H9 (cell line): Measurements from ENCODE around the gene FREM1. TPM values are rescaled to one million over a fixed set of nuclear protein-coding genes. Genes with fewer than 3 reads are reported as not detected.
A peak's percentile ranks its signal among the peaks of the same experiment; 100 is the strongest.

Experiments used
- DNase-seq: peaks from one replicate; pipeline ENCODE4 v3.0.0-alpha.2; 2017
- H2AFZ ChIP-seq: one replicate; pipeline ENCODE4 v1.6.1; 2013; ENCODE audit warnings: mild to moderate bottlenecking, low read length, control low read depth, moderate library complexity
- H2AK5ac ChIP-seq: 2 replicates; pipeline ENCODE4 v1.6.1; 2013; ENCODE audit warnings: low read length, control low read depth, mixed read lengths; ENCODE audit not compliant: insufficient read length
- H2BK120ac ChIP-seq: one replicate; pipeline ENCODE4 v1.6.1; 2013; ENCODE audit warnings: low read depth, mild to moderate bottlenecking, low read length, control low read depth, inconsistent platforms; ENCODE audit not compliant: poor library complexity, severe bottlenecking
- H2BK12ac ChIP-seq: 2 replicates; pipeline ENCODE4 v1.6.1; 2013; ENCODE audit warnings: low read length, control low read depth, mixed read lengths, low read depth; ENCODE audit not compliant: insufficient read length
- H2BK15ac ChIP-seq: 2 replicates; pipeline ENCODE4 v1.6.1; 2013; ENCODE audit warnings: low read depth, low read length, control low read depth
- H2BK20ac ChIP-seq: one replicate; pipeline ENCODE4 v1.6.1; 2013; ENCODE audit warnings: low read depth, mild to moderate bottlenecking, low read length, control low read depth, inconsistent platforms; ENCODE audit not compliant: poor library complexity, severe bottlenecking
- H2BK5ac ChIP-seq: 2 replicates; pipeline ENCODE4 v1.6.1; 2013; ENCODE audit warnings: low read length, control low read depth, mixed read lengths; ENCODE audit not compliant: insufficient read length
- H3K14ac ChIP-seq: 2 replicates; pipeline ENCODE4 v1.6.1; 2013; ENCODE audit warnings: low read length, control low read depth; ENCODE audit not compliant: insufficient read depth
- H3K18ac ChIP-seq: 2 replicates; pipeline ENCODE4 v1.6.1; 2013; ENCODE audit warnings: low read depth, mild to moderate bottlenecking, mixed read lengths, low read length, control low read depth; ENCODE audit not compliant: insufficient read length
- H3K23ac ChIP-seq: 2 replicates; pipeline ENCODE4 v1.6.1; 2013; ENCODE audit warnings: low read length, control low read depth, mixed read lengths, low read depth; ENCODE audit not compliant: insufficient read length
- H3K23me2 ChIP-seq: 2 replicates; pipeline ENCODE4 v1.6.1; 2013; ENCODE audit warnings: low read depth, mild to moderate bottlenecking, mixed read lengths, low read length, control low read depth; ENCODE audit not compliant: insufficient read length, poor library complexity, severe bottlenecking
- H3K27ac ChIP-seq: 2 replicates; pipeline ENCODE4 v1.5.1; 2013; ENCODE audit warnings: low read length, control low read depth, mixed read lengths, low read depth; ENCODE audit not compliant: insufficient read length
- H3K27me3 ChIP-seq: 2 replicates; pipeline ENCODE4 v1.6.1; 2013; ENCODE audit warnings: low read length, control low read depth, inconsistent platforms; ENCODE audit not compliant: insufficient read depth
- H3K4ac ChIP-seq: 2 replicates; pipeline ENCODE4 v1.6.1; 2013; ENCODE audit warnings: low read depth, mild to moderate bottlenecking, control low read depth, inconsistent platforms, low read length, moderate library complexity
- H3K4me1 ChIP-seq: 2 replicates; pipeline ENCODE4 v1.6.1; 2013; ENCODE audit warnings: low read length, control low read depth, inconsistent platforms; ENCODE audit not compliant: insufficient read depth
- H3K4me2 ChIP-seq: 2 replicates; pipeline ENCODE4 v1.6.1; 2013; ENCODE audit warnings: low read length, control low read depth, mixed read lengths; ENCODE audit not compliant: insufficient read length, insufficient read depth
- H3K56ac ChIP-seq: 2 replicates; pipeline ENCODE4 v1.6.1; 2013; ENCODE audit warnings: low read depth, mild to moderate bottlenecking, mixed read lengths, low read length, control low read depth; ENCODE audit not compliant: insufficient read length
- H3K79me1 ChIP-seq: 2 replicates; pipeline ENCODE4 v1.6.1; 2013; ENCODE audit warnings: low read depth, mild to moderate bottlenecking, moderate library complexity, low read length, control low read depth, inconsistent platforms; ENCODE audit not compliant: insufficient read depth, poor library complexity, severe bottlenecking
- H3K79me2 ChIP-seq: 2 replicates; pipeline ENCODE4 v1.6.1; 2013; ENCODE audit warnings: low read length, control low read depth, inconsistent platforms; ENCODE audit not compliant: insufficient read depth
- H3K9ac ChIP-seq: 2 replicates; pipeline ENCODE4 v1.6.1; 2013; ENCODE audit warnings: low read length, control low read depth, mixed read lengths; ENCODE audit not compliant: insufficient read length; ENCODE audit errors: extremely low read depth
- H3K9me3 ChIP-seq: one replicate; pipeline ENCODE4 v1.6.1; 2013; ENCODE audit warnings: low read depth, low read length, inconsistent platforms; ENCODE audit not compliant: control insufficient read depth
- H3T11ph ChIP-seq: one replicate; pipeline ENCODE4 v1.6.1; 2013; ENCODE audit warnings: mild to moderate bottlenecking, low read length, control low read depth, inconsistent platforms
- H4K20me1 ChIP-seq: one replicate; pipeline ENCODE4 v1.6.1; 2013; ENCODE audit not compliant: control insufficient read depth, insufficient read length, insufficient read depth
- H4K5ac ChIP-seq: 2 replicates; pipeline ENCODE4 v1.6.1; 2013; ENCODE audit warnings: low read depth, mild to moderate bottlenecking, mixed read lengths, low read length, control low read depth; ENCODE audit not compliant: insufficient read length
- H4K8ac ChIP-seq: replicated peaks from 2 replicates; pipeline ENCODE4 v1.6.1; 2013; ENCODE audit warnings: low read length, control low read depth, mixed read lengths, low read depth; ENCODE audit not compliant: insufficient read length
- H4K91ac ChIP-seq: 2 replicates; pipeline ENCODE4 v1.6.1; 2013; ENCODE audit warnings: low read depth, mild to moderate bottlenecking, moderate library complexity, mixed read lengths, low read length, control low read depth; ENCODE audit not compliant: insufficient read length
- H3K27ac Mint-ChIP-seq, 3 experiments: 2 replicates in 2 of 3; 3 replicates in 1 of 3; pipeline ENCODE4 v1.8.0; 2020 to 2021; ENCODE audit warnings: mixed read lengths in 3 of 3, mild to moderate bottlenecking in 1 of 3, moderate library complexity in 1 of 3
- H3K27me3 Mint-ChIP-seq: 2 replicates; pipeline ENCODE4 v1.8.0; 2021; ENCODE audit warnings: low read depth, mild to moderate bottlenecking, moderate library complexity, mixed read lengths
- H3K36me3 Mint-ChIP-seq, 3 experiments: 2 replicates in 2 of 3; 3 replicates in 1 of 3; pipeline ENCODE4 v1.8.0; 2020 to 2021; ENCODE audit warnings: low read depth in 3 of 3, mixed read lengths in 3 of 3; ENCODE audit not compliant: insufficient read depth in 1 of 3
- H3K4me1 Mint-ChIP-seq, 2 experiments: 2 replicates each; pipeline ENCODE4 v1.8.0; 2020; ENCODE audit warnings: mixed read lengths in 2 of 2
- H3K4me3 Mint-ChIP-seq, 2 experiments: 2 replicates in 1 of 2; 3 replicates in 1 of 2; pipeline ENCODE4 v1.8.0; 2020 to 2021; ENCODE audit warnings: mild to moderate bottlenecking in 2 of 2, mixed read lengths in 2 of 2, moderate library complexity in 1 of 2
- H3K9me3 Mint-ChIP-seq, 2 experiments: 2 replicates in 1 of 2; 3 replicates in 1 of 2; pipeline ENCODE4 v1.8.0; 2020; ENCODE audit warnings: mild to moderate bottlenecking in 2 of 2, mixed read lengths in 2 of 2, moderate library complexity in 1 of 2
- CTCF ChIP-seq: fragments of 200-600 bp; sonication (generic); conservative IDR thresholded peaks from 3 replicates; pipeline ENCODE4 v1.8.0; 2021; ENCODE audit warnings: antibody characterized with exemption, mild to moderate bottlenecking
- WGBS: extraction: QIAGEN DNeasy Blood & Tissue Kit; methylation state at CpG from one replicate; pipeline ENCODE4 v1.1.7; 2013; ENCODE audit warnings: missing lambda C conversion rate, low lambda C conversion rate, mixed read lengths; ENCODE audit not compliant: insufficient read length; ENCODE audit errors: extremely low coverage; 5-methylcytosine and 5-hydroxymethylcytosine counted together
- total RNA-seq: library from RNA; stranded (reverse); gene quantifications from 2 replicates; pipeline ENCODE4 v1.2.1, GENCODE V29; 2021

Gene FREM1
- total RNA-seq, 1 experiment from 2014 or later: 0.44 TPM

- H3K27me3 Mint-ChIP-seq: no peaks in the 10 kb centered on the region; the same call in 1 of the 2 replicates
- Histone ChIP-seq H3K79me2 (no peaks in the 10 kb centered on the region), H3K18ac (no peak overlapping the region), H3K4me1 (no peaks in the 10 kb centered on the region), H3K4ac (no peak overlapping the region), H3K23me2 (no peaks in the 10 kb centered on the region), H3K56ac (no peak overlapping the region), H2AFZ (no peak overlapping the region), H2BK12ac (no peak overlapping the region), H3K14ac (no peak overlapping the region), H2BK120ac (no peak overlapping the region), H4K20me1 (no peaks in the 10 kb centered on the region), H2BK15ac (no peak overlapping the region), H3K27ac (no peak overlapping the region), H4K8ac (no peak overlapping the region), H3K4me2 (no peak overlapping the region), H3K9ac (no peak overlapping the region), H3T11ph (no peak overlapping the region), H3K27me3 (no peaks in the 10 kb centered on the region), H4K91ac (no peak overlapping the region), H4K5ac (no peak overlapping the region), H2BK20ac (no peak overlapping the region), H2BK5ac (no peak overlapping the region), H3K79me1 (no peaks in the 10 kb centered on the region), H3K23ac (no peak overlapping the region), H2AK5ac (no peak overlapping the region), H3K9me3 (no peaks in the 10 kb centered on the region)
- H3K4me3 Mint-ChIP-seq: no peak overlapping the region
- no peak for DNase-seq
- no peak for TF ChIP-seq CTCF
- peak overlapping the region in 1 of 3 experiments; percentile 34; a peak in 3 of 7 replicates for H3K27ac Mint-ChIP-seq
- WGBS: no CpG with 5 or more reads among the region's 2 CpGs
- peaks cover 0 to 10% (median 5%) of the 10 kb centered on the region in 3 experiments; a peak in 3 of 7 replicates for H3K36me3 Mint-ChIP-seq
- H3K4me1 Mint-ChIP-seq: no peaks in the 10 kb centered on the region
- peaks cover 0 to 5% of the 10 kb centered on the region in 2 experiments; a peak in 2 of 5 replicates for H3K9me3 Mint-ChIP-seq
These were observed 67.1 kb downstream of the FREM1 start for GRCh38 chr9:14843163-14843562.
